ENCODE results near the gene RPS19. TPM values are rescaled to one million over a fixed set of nuclear protein-coding genes. Genes with fewer than 3 reads are reported as not detected.

The RPS19 gene
- total and polyA plus RNA-seq, 10 of the 15 experiments (the other 5 are each of a cell fraction or from before 2014, with no cell fraction given) = 2,615 to 5,578 (median 4,127) TPM

- Histone ChIP-seq H3K9ac (ENCODE audit: control insufficient read depth, insufficient read depth, low read length) (no peak within 1 kb of the TSS), H3K4me1 (ENCODE audit: control insufficient read depth, insufficient read depth, low read length) (no peaks in the 10 kb centered on the region), H3K27ac (ENCODE audit: control insufficient read depth, insufficient read depth) (no peak within 1 kb of the TSS), H2AFZ (ENCODE audit: control insufficient read depth, low read depth, low read length) (no peak within 1 kb of the TSS), H3K27me3 (replicated peaks in 1 of 2; ENCODE audit: control insufficient read depth in 2 of 2, insufficient read depth in 2 of 2, low read length in 1 of 2) (peaks cover 0 to 1% of the 10 kb centered on the region in 2 experiments; a peak in 2 of 4 replicates), H4K20me1 (ENCODE audit: control insufficient read depth, insufficient read depth) (no peaks in the 10 kb centered on the region), H3K4me2 (ENCODE audit: control insufficient read depth, insufficient read depth) (no peak within 1 kb of the TSS), H3K36me3 (ENCODE audit: control insufficient read depth in 2 of 2, insufficient read depth in 2 of 2, low read length in 1 of 2) (no peaks in the 10 kb centered on the region), H3K4me3 (no peak within 1 kb of the TSS), H3K9me3 (replicated peaks; ENCODE audit: control insufficient read depth, insufficient read depth, low read length) (no peaks in the 10 kb centered on the region), H3K79me2 (ENCODE audit: control insufficient read depth, insufficient read depth, low read length) (no peaks in the 10 kb centered on the region)
- ChIA-PET SMC1A (ENCODE audit: uncharacterized antibody, unreplicated experiment) (no interaction called here), POLR2A (no interaction called here), CTCF (no interaction called here), RAD21 (ENCODE audit: unreplicated experiment) (no interaction called here)
- TF ChIP-seq CREB1 (IDR thresholded peaks at IDR 0.05; ENCODE audit: low read depth) = no peak
- no peak for TF ChIP-seq RCOR1 (conservative IDR thresholded peaks at IDR 0.05; ENCODE audit: low read depth, low read length)
- TF ChIP-seq RBBP5 (conservative IDR thresholded peaks at IDR 0.05) = no peak
- TF ChIP-seq, protein P1, sequence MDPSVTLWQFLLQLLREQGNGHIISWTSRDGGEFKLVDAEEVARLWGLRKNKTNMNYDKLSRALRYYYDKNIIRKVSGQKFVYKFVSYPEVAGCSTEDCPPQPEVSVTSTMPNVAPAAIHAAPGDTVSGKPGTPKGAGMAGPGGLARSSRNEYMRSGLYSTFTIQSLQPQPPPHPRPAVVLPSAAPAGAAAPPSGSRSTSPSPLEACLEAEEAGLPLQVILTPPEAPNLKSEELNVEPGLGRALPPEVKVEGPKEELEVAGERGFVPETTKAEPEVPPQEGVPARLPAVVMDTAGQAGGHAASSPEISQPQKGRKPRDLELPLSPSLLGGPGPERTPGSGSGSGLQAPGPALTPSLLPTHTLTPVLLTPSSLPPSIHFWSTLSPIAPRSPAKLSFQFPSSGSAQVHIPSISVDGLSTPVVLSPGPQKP (IDR thresholded peaks at IDR 0.05; ENCODE audit: low read depth, low read length) = no peak
- TF ChIP-seq ASH2L (IDR thresholded peaks at IDR 0.05; ENCODE audit: borderline replicate concordance, low read depth) = no peak
- intact Hi-C loops (cut with micrococcal nuclease; ENCODE audit: unreplicated experiment) = no loop called here
- BruUV-seq (replicated peaks) = no TSS peak
- in situ Hi-C loops (cut with MboI) = no loop called here
- DNase-seq (ENCODE audit: low read depth, low spot score) (no peak), FAIRE-seq (no peak), ATAC-seq (no peak)
- WGBS (ENCODE audit: insufficient coverage, insufficient replicate concordance, low lambda C conversion rate, missing lambda C conversion rate) = 98% methylated on average over 3 of the region's 3 CpGs
Observed at GRCh38 chr19:41845001-41845050, 15.2 kb upstream of the RPS19 start, which contains the start of gene DMRTC2. TSS of gene DMRTC2 (plus strand) at chr19:41845042. CDS start at chr19:41847429, 2,387 bp downstream.

- FAIRE-seq = no peak
- ChIA-PET POLR2A (no interaction called here), CTCF (no interaction called here), SMC1A (ENCODE audit: uncharacterized antibody, unreplicated experiment) (no interaction called here), RAD21 (ENCODE audit: unreplicated experiment) (no interaction called here)
- intact Hi-C loops (cut with micrococcal nuclease; ENCODE audit: unreplicated experiment) (no loop called here), in situ Hi-C loops (cut with MboI) (no loop called here)
- Histone ChIP-seq H3K9ac (ENCODE audit: control insufficient read depth, insufficient read depth, low read length) (no peak overlapping the region), H3K27me3 (replicated peaks in 1 of 2; ENCODE audit: control insufficient read depth in 2 of 2, insufficient read depth in 2 of 2, low read length in 1 of 2) (peaks cover 0 to 1% of the 10 kb centered on the region in 2 experiments; a peak in 2 of 4 replicates), H3K4me2 (ENCODE audit: control insufficient read depth, insufficient read depth) (no peak overlapping the region), H3K79me2 (ENCODE audit: control insufficient read depth, insufficient read depth, low read length) (no peaks in the 10 kb centered on the region), H3K9me3 (replicated peaks; ENCODE audit: control insufficient read depth, insufficient read depth, low read length) (no peaks in the 10 kb centered on the region), H3K4me1 (ENCODE audit: control insufficient read depth, insufficient read depth, low read length) (no peaks in the 10 kb centered on the region), H4K20me1 (ENCODE audit: control insufficient read depth, insufficient read depth) (no peaks in the 10 kb centered on the region), H2AFZ (ENCODE audit: control insufficient read depth, low read depth, low read length) (no peak overlapping the region), H3K4me3 (no peak overlapping the region), H3K27ac (ENCODE audit: control insufficient read depth, insufficient read depth) (no peak overlapping the region), H3K36me3 (ENCODE audit: control insufficient read depth in 2 of 2, insufficient read depth in 2 of 2, low read length in 1 of 2) (no peaks in the 10 kb centered on the region)
- no peak for DNase-seq (ENCODE audit: low read depth, low spot score)
- BruUV-seq (replicated peaks) = no TSS peak
- WGBS (ENCODE audit: insufficient coverage, insufficient replicate concordance, low lambda C conversion rate, missing lambda C conversion rate) = 72% methylated on average over 10 of the region's 23 CpGs
- no peak for TF ChIP-seq PRDM15 (CRISPR knock-in tag; IDR thresholded peaks at IDR 0.05)
- ATAC-seq = no peak
Observed at GRCh38 chr19:41845051-41845590, 14.9 kb upstream of the RPS19 start.

Measured in GM12878 (cell line).